ENCODE measurements around the gene IL4R.

DNA sequence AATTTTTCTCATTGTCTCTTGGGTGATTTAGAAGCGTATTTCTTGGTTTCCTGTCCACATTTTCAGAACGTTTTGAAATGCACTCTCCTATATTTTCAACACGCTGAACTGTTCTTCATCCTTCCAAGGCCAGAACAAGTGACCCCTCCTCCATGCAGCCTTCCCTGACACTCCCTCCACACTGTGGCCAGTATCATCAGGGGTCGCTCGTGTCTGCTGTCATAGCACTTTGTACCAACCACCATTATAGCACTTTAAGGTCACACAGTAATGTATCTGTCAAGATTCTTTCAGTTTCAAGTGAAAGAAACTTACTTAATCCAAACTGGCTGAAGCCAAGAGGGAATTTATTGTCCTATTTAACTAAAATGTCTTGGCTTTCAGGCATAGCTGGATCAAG, 70.7 kb downstream of the IL4R start:
- TF ChIP-seq, protein P1, sequence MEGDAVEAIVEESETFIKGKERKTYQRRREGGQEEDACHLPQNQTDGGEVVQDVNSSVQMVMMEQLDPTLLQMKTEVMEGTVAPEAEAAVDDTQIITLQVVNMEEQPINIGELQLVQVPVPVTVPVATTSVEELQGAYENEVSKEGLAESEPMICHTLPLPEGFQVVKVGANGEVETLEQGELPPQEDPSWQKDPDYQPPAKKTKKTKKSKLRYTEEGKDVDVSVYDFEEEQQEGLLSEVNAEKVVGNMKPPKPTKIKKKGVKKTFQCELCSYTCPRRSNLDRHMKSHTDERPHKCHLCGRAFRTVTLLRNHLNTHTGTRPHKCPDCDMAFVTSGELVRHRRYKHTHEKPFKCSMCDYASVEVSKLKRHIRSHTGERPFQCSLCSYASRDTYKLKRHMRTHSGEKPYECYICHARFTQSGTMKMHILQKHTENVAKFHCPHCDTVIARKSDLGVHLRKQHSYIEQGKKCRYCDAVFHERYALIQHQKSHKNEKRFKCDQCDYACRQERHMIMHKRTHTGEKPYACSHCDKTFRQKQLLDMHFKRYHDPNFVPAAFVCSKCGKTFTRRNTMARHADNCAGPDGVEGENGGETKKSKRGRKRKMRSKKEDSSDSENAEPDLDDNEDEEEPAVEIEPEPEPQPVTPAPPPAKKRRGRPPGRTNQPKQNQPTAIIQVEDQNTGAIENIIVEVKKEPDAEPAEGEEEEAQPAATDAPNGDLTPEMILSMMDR (IDR thresholded peaks at IDR 0.05), result no peak
- TF ChIP-seq, protein P2, sequence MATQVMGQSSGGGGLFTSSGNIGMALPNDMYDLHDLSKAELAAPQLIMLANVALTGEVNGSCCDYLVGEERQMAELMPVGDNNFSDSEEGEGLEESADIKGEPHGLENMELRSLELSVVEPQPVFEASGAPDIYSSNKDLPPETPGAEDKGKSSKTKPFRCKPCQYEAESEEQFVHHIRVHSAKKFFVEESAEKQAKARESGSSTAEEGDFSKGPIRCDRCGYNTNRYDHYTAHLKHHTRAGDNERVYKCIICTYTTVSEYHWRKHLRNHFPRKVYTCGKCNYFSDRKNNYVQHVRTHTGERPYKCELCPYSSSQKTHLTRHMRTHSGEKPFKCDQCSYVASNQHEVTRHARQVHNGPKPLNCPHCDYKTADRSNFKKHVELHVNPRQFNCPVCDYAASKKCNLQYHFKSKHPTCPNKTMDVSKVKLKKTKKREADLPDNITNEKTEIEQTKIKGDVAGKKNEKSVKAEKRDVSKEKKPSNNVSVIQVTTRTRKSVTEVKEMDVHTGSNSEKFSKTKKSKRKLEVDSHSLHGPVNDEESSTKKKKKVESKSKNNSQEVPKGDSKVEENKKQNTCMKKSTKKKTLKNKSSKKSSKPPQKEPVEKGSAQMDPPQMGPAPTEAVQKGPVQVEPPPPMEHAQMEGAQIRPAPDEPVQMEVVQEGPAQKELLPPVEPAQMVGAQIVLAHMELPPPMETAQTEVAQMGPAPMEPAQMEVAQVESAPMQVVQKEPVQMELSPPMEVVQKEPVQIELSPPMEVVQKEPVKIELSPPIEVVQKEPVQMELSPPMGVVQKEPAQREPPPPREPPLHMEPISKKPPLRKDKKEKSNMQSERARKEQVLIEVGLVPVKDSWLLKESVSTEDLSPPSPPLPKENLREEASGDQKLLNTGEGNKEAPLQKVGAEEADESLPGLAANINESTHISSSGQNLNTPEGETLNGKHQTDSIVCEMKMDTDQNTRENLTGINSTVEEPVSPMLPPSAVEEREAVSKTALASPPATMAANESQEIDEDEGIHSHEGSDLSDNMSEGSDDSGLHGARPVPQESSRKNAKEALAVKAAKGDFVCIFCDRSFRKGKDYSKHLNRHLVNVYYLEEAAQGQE (IDR thresholded peaks at IDR 0.05; ENCODE audit: insufficient read depth in 1 of 2, low read depth in 2 of 2, low read length in 1 of 2), result no peak

All from Panc1 (cell line).